Neural progenitor cell (in vitro differentiated cells): ENCODE data around the gene CBX1.

Experiments used
- CTCF ChIP-seq: fragments of 200-600 bp; sonication (generic); IDR thresholded peaks from 2 replicates; pipeline ENCODE4 v1.5.1; 2017; ENCODE audit warnings: antibody characterized with exemption, mild to moderate bottlenecking
- EZH2 ChIP-seq: fragments of 200-600 bp; sonication (generic); IDR thresholded peaks from 2 replicates; pipeline ENCODE4 v1.6.1; 2017; ENCODE audit warnings: antibody characterized with exemption, mild to moderate bottlenecking, moderate library complexity

- peak; percentile 8 for TF ChIP-seq CTCF
- TF ChIP-seq EZH2: no peak
Observed at GRCh38 chr17:48066656-48067055, 34.6 kb downstream of the CBX1 start.
